ENCODE measurements around the gene ATP6V0E2. TPM values are rescaled to one million over a fixed set of nuclear protein-coding genes. Genes with fewer than 3 reads are reported as not detected.
A peak's percentile ranks its signal among the peaks of the same experiment; 100 is the strongest.

Gene ATP6V0E2
- total RNA-seq, 6 experiments from 2014 or later, result 33.8 to 95.1 (median 70.9) TPM

- H3K36me3 ChIP-seq, result peaks cover 0 to 4% (median 0%) of the 10 kb centered on the region in 4 donors
- intact Hi-C loops (cut with DNase I), result no loop called here
- ATAC-seq (peak; percentile 85 to 89 (median 85)), DNase-seq (peak; percentile 75 to 78 (median 75))
- no peaks in the 10 kb centered on the region for H3K9me3 ChIP-seq
- H3K27me3 ChIP-seq, result no peaks in the 10 kb centered on the region
- peak overlapping the region; percentile 57 to 71 (median 65) for H3K27ac ChIP-seq
- TF ChIP-seq POLR2A (IDR thresholded peaks at IDR 0.05) (no peak), CTCF (IDR thresholded peaks at IDR 0.05) (peak; percentile 68 to 75 (median 74))
- WGBS (ENCODE audit: insufficient coverage, low coverage, low lambda C conversion rate, missing lambda C conversion rate), result 1% methylated on average over 7 of the region's 12 CpGs
- peak overlapping the region in 2 of 3 donors; percentile 35 to 37 for H3K4me3 ChIP-seq
- H3K4me1 ChIP-seq, result peaks cover 0 to 51% (median 23%) of the 10 kb centered on the region in 4 donors
Measured at GRCh38 chr7:149883452-149883861, 9.7 kb downstream of the ATP6V0E2 start.

- peak; percentile 75 to 90 (median 87) for DNase-seq
Measured at GRCh38 chr7:149884016-149884415, 10.2 kb downstream of the ATP6V0E2 start.

GRCh38 chr7:149884541-149884940 is 10.8 kb downstream of the ATP6V0E2 start:
- TF ChIP-seq CTCF (IDR thresholded peaks at IDR 0.05) (no peak), POLR2A (IDR thresholded peaks at IDR 0.05) (no peak)
- WGBS (ENCODE audit: insufficient coverage, low coverage, low lambda C conversion rate, missing lambda C conversion rate), result no CpG with 5 or more reads among the region's 2 CpGs
- peak overlapping the region; percentile 57 to 72 (median 71) for H3K27ac ChIP-seq
- no peaks in the 10 kb centered on the region for H3K9me3 ChIP-seq
- H3K4me3 ChIP-seq, result no peak overlapping the region
- intact Hi-C loops (cut with DNase I), result no loop called here
- H3K27me3 ChIP-seq, result no peaks in the 10 kb centered on the region
- no peaks in the 10 kb centered on the region for H3K36me3 ChIP-seq
- ATAC-seq (no peak), DNase-seq (no peak)
- peaks cover 0 to 51% (median 23%) of the 10 kb centered on the region in 4 donors for H3K4me1 ChIP-seq

More at GRCh38 chr7:149884016-149884415, 10.2 kb downstream of the ATP6V0E2 start:
- intact Hi-C loops (cut with DNase I), result no loop called here
- peak; percentile 73 to 82 (median 76) for ATAC-seq
- Histone ChIP-seq H3K36me3 (peaks cover 0 to 4% (median 0%) of the 10 kb centered on the region in 4 donors), H3K4me1 (peaks cover 0 to 51% (median 23%) of the 10 kb centered on the region in 4 donors), H3K4me3 (peak overlapping the region in 2 of 3 donors; percentile 35 to 37), H3K9me3 (no peaks in the 10 kb centered on the region), H3K27me3 (no peaks in the 10 kb centered on the region), H3K27ac (peak overlapping the region; percentile 57 to 72 (median 71))
- WGBS (ENCODE audit: insufficient coverage, low coverage, low lambda C conversion rate, missing lambda C conversion rate), result 27% methylated on average over 4 of the region's 4 CpGs
- no peak for TF ChIP-seq CTCF (IDR thresholded peaks at IDR 0.05)
- TF ChIP-seq POLR2A (IDR thresholded peaks at IDR 0.05), result no peak

GRCh38 chr7:149885191-149886017 is 11.6 kb downstream of the ATP6V0E2 start:
- ATAC-seq (peak; percentile 58 to 73 (median 66)), DNase-seq (peak in 1 of 3 donors; percentile 75)
- Histone ChIP-seq H3K4me1 (peaks cover 0 to 51% (median 23%) of the 10 kb centered on the region in 4 donors), H3K9me3 (no peaks in the 10 kb centered on the region), H3K4me3 (no peak overlapping the region), H3K36me3 (no peaks in the 10 kb centered on the region), H3K27ac (peak overlapping the region; percentile 57 to 72 (median 71)), H3K27me3 (no peaks in the 10 kb centered on the region)
- intact Hi-C loops (cut with DNase I), result no loop called here
- 15% methylated on average over 2 of the region's 13 CpGs for WGBS (ENCODE audit: insufficient coverage, low coverage, low lambda C conversion rate, missing lambda C conversion rate)
- TF ChIP-seq CTCF (IDR thresholded peaks at IDR 0.05), result no peak
- no peak for TF ChIP-seq POLR2A (IDR thresholded peaks at IDR 0.05)

Measured in right lobe of liver (tissue), 6 donors.